Type B pancreatic cell (in vitro differentiated cells): Measurements from ENCODE around the gene DAB1. TPM values are rescaled to one million over a fixed set of nuclear protein-coding genes. Genes with fewer than 3 reads are reported as not detected.
A peak's percentile ranks its signal among the peaks of the same experiment; 100 is the strongest.

Source experiments
- DNase-seq: peaks from one replicate; pipeline ENCODE4 v3.0.0; 2021; ENCODE audit warnings: mixed read lengths; ENCODE audit not compliant: unreplicated experiment; ENCODE audit errors: extremely low spot score
- H3K27ac Mint-ChIP-seq: 2 replicates; pipeline ENCODE4 v1.8.0; 2021; ENCODE audit warnings: mild to moderate bottlenecking, mixed read lengths
- H3K27me3 Mint-ChIP-seq: 2 replicates; pipeline ENCODE4 v1.8.0; 2021; ENCODE audit warnings: mixed read lengths
- H3K36me3 Mint-ChIP-seq: 2 replicates; pipeline ENCODE4 v1.8.0; 2021; ENCODE audit warnings: mixed read lengths
- H3K4me1 Mint-ChIP-seq: one replicate; pipeline ENCODE4 v1.8.0; 2021; ENCODE audit warnings: mixed read lengths; ENCODE audit not compliant: unreplicated experiment
- H3K4me3 Mint-ChIP-seq: 2 replicates; pipeline ENCODE4 v1.8.0; 2021; ENCODE audit warnings: mild to moderate bottlenecking, mixed read lengths
- H3K9me3 Mint-ChIP-seq: 2 replicates; pipeline ENCODE4 v1.8.0; 2021; ENCODE audit warnings: mixed read lengths
- CTCF ChIP-seq: fragments of 200-600 bp; sonication (generic); conservative IDR thresholded peaks from 2 replicates; pipeline ENCODE4 v1.5.0; 2021; ENCODE audit warnings: antibody characterized with exemption, mild to moderate bottlenecking
- long read RNA-seq: library from polyadenylated mRNA; unstranded; transcript quantifications from one replicate; pipeline ENCODE4 v2.0.0, GENCODE V29; 2020
- total RNA-seq: library from RNA; stranded (reverse); gene quantifications from 2 replicates; pipeline ENCODE4 v1.2.1, GENCODE V29; 2021; ENCODE audit warnings: low replicate concordance

Gene DAB1
- total RNA-seq = 7.2 and 7.3 TPM in 2 replicates
- long read RNA-seq, partial matches to known transcripts = 3 of 13 reads
- long read RNA-seq, other reads (novel, unspliced or antisense) = 10 of 13 reads

GRCh38 chr1:57423656-57424211, at the start of gene DAB1:
DAB1 (minus strand) TSS chr1:57424060; CDS start chr1:57291030, 133,030 bp downstream.
- H3K4me3 Mint-ChIP-seq = peak within 1 kb of the TSS; percentile 96
- no peaks in the 10 kb centered on the region for H3K36me3 Mint-ChIP-seq
- no peak for TF ChIP-seq CTCF
- H3K27ac Mint-ChIP-seq = peak within 1 kb of the TSS; percentile 86
- peaks cover 71% of the 10 kb centered on the region for H3K27me3 Mint-ChIP-seq
- peak; percentile 67 for DNase-seq
- H3K4me1 Mint-ChIP-seq = peaks cover 18% of the 10 kb centered on the region
- H3K9me3 Mint-ChIP-seq = no peaks in the 10 kb centered on the region

GRCh38 chr1:57473448-57473847, 49.6 kb upstream of the DAB1 start:
- H3K27ac Mint-ChIP-seq = no peak overlapping the region
- no peaks in the 10 kb centered on the region for H3K36me3 Mint-ChIP-seq

GRCh38 chr1:57471995-57472394, 48.1 kb upstream of the DAB1 start:
- H3K4me3 Mint-ChIP-seq = no peak overlapping the region
- peaks cover 5% of the 10 kb centered on the region for H3K9me3 Mint-ChIP-seq
- TF ChIP-seq CTCF = no peak
- H3K36me3 Mint-ChIP-seq = no peaks in the 10 kb centered on the region
- H3K4me1 Mint-ChIP-seq = peaks cover 19% of the 10 kb centered on the region
- H3K27me3 Mint-ChIP-seq = no peaks in the 10 kb centered on the region
- DNase-seq = no peak
- no peak overlapping the region for H3K27ac Mint-ChIP-seq

More at GRCh38 chr1:57473448-57473847, 49.6 kb upstream of the DAB1 start:
- peaks cover 16% of the 10 kb centered on the region for H3K4me1 Mint-ChIP-seq
- peaks cover 5% of the 10 kb centered on the region for H3K9me3 Mint-ChIP-seq
- no peak for TF ChIP-seq CTCF
- no peak overlapping the region for H3K4me3 Mint-ChIP-seq
- no peak for DNase-seq
- no peaks in the 10 kb centered on the region for H3K27me3 Mint-ChIP-seq

- no peak overlapping the region for H3K4me3 Mint-ChIP-seq
- H3K4me1 Mint-ChIP-seq = peaks cover 19% of the 10 kb centered on the region
- no peak for TF ChIP-seq CTCF
- H3K36me3 Mint-ChIP-seq = no peaks in the 10 kb centered on the region
- H3K9me3 Mint-ChIP-seq = peaks cover 5% of the 10 kb centered on the region
- DNase-seq = no peak
- no peak overlapping the region for H3K27ac Mint-ChIP-seq
- H3K27me3 Mint-ChIP-seq = no peaks in the 10 kb centered on the region
Measured at GRCh38 chr1:57470036-57470435, 46.2 kb upstream of the DAB1 start.

- H3K9me3 Mint-ChIP-seq = peaks cover 5% of the 10 kb centered on the region
- peaks cover 22% of the 10 kb centered on the region for H3K4me1 Mint-ChIP-seq
- H3K36me3 Mint-ChIP-seq = no peaks in the 10 kb centered on the region
- no peak overlapping the region for H3K4me3 Mint-ChIP-seq
- no peak overlapping the region for H3K27ac Mint-ChIP-seq
- no peak for DNase-seq
- TF ChIP-seq CTCF = peak; percentile 22
- no peaks in the 10 kb centered on the region for H3K27me3 Mint-ChIP-seq
Measured at GRCh38 chr1:57468641-57469523, 45.0 kb upstream of the DAB1 start.
